Fibroblast of peridontal ligament (primary cell): ENCODE measurements around the gene IL24.
A peak's percentile ranks its signal among the peaks of the same experiment; 100 is the strongest.
"Not testable (repeated sequence)": the region's sequence is repeated elsewhere in the genome, so short reads cannot be mapped to it uniquely, and the experiment has no call there.

ENCODE experiments used
- DNase-seq: peaks from one replicate; pipeline ENCODE4 v3.0.0-alpha.2; 2010; ENCODE audit errors: extremely low read depth

IL24 gene

GRCh38 chr1:206904423-206905142 lies 7.3 kb downstream of the IL24 start:
- no peak for DNase-seq

DNA sequence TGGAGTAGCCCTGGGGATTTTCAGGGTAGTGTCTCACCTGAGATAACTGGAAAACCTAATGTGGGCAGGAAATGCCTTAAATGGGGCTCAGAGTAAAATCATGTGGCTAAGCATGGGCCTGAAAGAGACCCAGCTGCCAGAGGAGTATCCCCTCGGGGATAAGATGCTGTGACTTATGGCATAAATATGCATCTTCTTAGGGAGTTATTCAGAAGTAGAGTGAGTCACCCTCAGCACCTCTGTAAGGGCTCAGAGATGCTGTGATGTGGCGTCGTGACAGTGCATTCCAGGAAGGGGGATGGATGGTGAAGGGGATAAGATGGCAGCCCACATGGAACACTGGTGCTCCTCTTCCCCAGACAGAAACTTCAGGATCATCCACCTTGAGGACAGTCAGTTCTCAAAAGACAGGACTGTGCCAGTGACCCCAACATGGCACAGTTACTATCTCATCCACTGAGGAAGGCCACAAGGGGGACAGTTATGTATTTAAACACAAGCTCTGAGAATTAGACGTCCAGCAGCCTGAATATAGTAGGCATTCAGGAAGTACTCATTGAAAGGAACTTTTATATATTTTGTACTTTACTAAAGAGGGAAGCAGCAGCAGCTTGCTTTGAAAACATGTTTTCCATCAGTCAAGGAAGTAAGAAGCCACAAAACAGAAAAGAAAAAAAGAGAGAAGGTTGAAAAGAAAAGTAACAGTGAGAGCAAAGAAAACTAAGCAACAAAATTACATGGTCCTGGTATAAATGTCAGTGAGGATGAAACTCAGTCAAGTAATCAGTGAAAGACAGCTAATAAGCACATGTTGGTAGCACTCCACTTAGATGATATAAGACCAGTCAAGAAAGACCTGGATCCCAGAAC lies 8.3 kb downstream of the IL24 start:
- peak; percentile 78 for DNase-seq

GRCh38 chr1:206907304-206907991 lies 10.2 kb downstream of the IL24 start:
- DNase-seq = no peak

DNA sequence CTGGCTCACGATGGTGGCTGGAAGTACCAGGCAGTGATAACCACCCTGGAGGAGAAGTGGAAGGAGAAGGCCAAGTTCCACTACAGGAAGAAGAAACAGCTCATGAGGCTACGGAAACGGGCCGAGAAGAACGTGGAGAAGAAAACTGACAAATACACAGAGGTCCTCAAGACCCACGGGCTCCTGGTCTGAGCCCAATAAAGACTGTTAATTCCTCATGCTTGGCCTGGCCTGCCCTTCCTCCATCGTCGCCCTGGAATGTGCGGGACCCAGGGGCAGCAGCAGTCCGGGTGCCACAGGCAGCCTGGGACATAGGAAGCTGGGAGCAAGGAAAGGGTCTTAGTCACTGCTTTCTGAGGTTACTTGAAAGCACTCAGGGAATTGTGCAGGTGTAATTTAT lies 10.8 kb downstream of the IL24 start:
- no peak for DNase-seq

- DNase-seq = no peak
These were observed 12.1 kb downstream of the IL24 start for GRCh38 chr1:206909161-206909882.

DNA sequence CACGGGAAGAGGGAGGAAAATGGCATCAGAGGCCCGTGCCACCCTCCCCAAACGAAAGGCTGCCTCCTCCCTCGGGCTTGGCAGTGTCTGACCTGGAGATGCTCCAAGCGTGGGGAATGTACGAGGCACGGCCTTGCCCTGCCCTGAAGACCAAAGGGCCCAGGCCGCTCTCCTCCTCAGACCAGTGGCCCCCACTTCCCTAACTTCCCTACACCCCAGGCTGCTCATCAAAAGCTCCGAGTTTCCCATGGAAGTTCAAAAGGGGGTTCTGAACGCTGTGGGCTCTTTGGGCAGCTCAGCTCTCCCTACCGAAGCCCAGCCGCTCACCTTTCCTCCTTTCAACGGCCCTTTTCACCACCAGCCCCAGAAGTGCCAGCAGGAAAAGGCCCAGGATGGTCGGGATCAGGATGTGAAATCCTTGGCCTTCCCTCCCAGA lies 12.7 kb downstream of the IL24 start:
- DNase-seq = no peak

DNA sequence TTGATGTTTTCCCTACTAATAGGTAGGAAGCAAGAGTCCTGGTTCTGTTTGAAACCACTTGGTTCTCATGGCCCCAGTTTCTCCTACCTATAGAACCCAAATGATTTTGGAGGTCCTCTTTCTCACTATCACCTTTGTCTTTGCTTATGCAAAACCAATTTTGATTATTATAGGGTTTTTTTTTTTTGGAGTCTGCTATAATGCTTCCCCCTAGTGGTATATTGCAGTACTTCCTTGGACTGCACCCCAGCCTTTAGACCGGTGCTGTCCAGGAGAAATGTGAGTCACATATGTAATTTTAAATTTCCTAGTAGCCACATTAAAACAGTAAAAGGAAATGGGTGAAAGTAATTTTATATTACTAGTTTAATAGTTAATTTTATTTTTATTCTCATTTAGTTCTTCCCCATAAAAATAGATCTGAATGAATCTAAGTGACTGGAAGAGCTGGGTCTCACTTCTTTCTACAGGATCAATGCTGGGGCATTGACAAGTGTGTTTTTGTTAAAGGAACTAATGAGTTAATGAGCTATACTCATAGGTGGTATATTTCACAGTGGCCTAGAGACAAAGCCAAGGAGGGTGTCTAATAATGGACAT lies 13.9 kb downstream of the IL24 start:
- peak; percentile 86 for DNase-seq

- DNase-seq = peak; percentile 87
These were observed 15.3 kb downstream of the IL24 start for GRCh38 chr1:206912445-206913095.

DNA sequence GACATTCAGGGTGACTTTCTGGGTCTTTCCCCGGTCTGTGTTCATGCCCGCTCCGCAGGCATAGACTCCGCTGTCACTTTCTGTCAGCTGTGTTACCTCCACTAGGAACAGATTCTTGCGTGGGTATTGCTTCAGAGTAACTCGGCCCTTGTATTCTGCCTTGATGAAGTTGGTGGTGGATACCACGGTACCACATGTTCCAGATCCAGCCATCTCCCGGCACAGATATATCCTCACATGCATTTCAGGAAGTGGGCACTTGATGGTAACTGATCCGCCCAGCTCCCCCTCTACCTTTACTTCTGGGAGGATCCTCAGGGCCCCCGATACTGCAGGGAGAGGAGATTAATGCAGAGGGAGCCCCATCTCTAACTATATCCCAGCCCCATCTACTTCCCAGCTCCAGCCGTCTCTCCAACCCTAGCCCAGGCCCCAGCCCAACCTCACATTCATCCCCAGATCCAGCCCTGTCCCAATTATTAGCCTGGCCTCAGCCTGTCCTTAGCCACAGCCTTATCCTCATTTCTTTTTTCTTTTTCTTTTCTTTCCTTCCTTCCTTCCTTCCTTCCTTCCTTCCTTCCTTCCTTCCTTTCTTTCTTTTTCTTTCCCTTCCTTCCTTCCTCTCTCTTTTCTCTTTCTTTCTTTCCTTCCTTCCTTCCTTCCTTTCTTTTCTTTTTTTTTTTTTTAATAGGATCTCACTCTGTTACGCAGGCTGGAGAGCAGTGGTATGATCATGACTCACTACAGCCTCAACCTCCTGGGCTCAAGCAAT lies 16.7 kb downstream of the IL24 start:
- no peak for DNase-seq

GRCh38 chr1:206915030-206915735 lies 17.9 kb downstream of the IL24 start:
- DNase-seq = no peak

DNA sequence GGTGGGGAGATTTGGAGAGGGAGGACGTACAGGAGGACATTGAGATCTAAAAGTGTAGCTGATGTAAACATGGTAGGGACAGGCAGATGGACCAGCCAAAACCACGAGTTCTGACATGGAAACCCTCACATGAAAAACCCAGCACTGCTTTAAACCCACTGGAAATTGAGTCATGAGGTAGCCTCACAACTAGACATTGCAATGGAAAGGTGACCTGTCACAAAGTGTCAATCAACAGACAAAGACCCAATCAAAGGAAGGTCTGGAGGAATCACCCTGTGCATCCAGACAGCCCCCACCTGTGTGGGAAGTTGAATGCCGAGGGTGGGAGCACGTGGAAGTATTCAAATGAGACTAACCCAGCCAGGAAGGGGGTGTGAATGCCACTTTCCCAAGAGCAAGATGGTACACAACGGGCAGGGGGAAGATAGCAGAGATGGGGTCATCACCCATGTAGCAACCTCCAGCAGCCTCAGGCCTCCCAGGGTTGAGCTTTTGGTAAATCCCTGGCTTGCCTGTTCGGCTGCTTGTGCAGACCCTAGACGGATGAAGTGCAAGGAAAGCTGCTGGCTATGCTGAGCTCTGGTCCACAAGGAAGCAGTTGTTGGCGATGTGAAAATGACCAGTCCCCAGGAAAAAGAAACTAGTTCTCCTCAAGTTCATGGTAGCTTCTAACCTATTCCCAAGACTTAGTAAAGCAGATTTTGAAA lies 18.9 kb downstream of the IL24 start:
- no peak for DNase-seq

DNA sequence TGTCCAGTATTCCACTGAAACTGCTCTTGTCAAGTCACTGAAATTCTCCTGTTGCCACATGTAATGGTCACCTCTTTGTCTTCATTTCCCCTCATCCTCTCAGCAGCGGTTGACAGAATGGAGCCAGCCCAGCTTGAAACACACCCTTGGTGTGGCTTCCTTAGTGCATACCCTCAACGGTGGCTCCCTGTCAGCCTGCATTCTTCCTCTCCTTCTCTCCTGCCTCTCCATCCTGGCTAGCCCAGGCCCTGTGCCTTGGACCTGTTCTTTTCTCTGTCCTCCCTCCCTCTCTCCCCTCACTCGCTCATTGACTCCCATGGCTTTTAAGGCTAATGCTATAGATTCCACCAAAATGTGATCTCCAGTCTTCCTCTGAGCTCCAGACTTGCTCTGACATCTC lies 20.8 kb downstream of the IL24 start:
- DNase-seq = no peak

- no peak for DNase-seq
These were observed 24.6 kb downstream of the IL24 start, which contains the start of gene FCMR for GRCh38 chr1:206921772-206922265. Gene FCMR, minus strand, starts transcription at chr1:206921941. Its CDS starts 87 bp downstream, at chr1:206921854.

DNA sequence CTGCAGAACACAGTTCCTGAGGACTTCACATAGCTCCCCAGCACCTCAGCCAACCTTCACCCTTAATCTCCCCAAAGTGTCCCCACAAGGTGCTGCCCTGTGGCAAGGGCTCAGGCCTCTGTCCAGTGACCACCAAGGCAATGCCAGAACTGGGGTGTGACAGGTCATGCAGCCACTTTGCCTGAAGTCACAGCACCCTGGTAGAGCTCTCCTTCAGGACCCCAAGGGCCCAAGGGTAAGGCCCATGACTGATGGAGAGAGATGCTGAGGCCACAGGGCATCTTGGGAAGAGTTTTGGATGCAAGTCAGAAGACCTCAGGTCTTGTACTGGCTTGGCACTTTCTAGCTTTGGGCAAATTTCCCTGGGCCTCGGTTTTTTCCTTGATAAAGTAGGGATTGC lies 25.3 kb downstream of the IL24 start:
- no peak for DNase-seq

GRCh38 chr1:206923009-206923960 lies 26.0 kb downstream of the IL24 start:
- no peak for DNase-seq

GRCh38 chr1:206923961-206924557 lies 26.8 kb downstream of the IL24 start:
- not testable (repeated sequence) for DNase-seq

DNA sequence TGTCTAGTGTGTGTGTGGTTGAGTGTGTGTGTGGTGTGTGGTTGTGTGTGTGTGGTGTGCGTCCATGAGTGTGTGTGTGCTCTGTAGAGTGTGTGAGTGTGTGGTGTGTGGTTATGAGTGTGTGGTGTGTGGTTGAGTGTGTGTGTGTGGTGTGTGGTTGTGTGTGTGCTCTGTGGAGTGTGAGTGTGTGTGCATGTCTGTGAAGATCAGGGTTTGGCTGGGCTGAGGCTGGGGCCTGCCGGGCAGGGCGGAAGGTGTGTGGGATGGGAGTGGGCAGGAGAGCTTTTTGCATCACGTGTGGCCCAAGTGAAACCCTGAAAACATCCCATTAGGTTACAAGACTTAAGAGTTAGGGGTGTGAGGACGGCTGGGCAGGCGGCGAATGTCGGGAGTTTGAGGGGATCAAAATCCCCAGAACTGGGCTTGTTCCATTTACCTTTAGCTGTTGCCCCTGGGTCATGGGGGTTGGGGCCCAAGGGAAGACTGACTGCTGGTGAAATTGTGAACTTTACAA lies 27.4 kb downstream of the IL24 start:
- DNase-seq = no peak
